ENCODE results near the gene WDR7. TPM values are rescaled to one million over a fixed set of nuclear protein-coding genes. Genes with fewer than 3 reads are reported as not detected.
"Not testable (repeated sequence)": the region's sequence is repeated elsewhere in the genome, so short reads cannot be mapped to it uniquely, and the experiment has no call there.

Gene WDR7
- total RNA-seq, 2 experiments from 2014 or later: 28.8 to 30.5 TPM

- Histone ChIP-seq H3K9me3 (ENCODE audit: control insufficient read depth in 1 of 2, insufficient read depth in 1 of 2, low read length in 2 of 2) (peaks cover 0 to 3% of the 10 kb centered on the region in 2 experiments), H3K4me1 (ENCODE audit: insufficient read depth, low read length) (peaks cover 30% of the 10 kb centered on the region), H3K36me3 (ENCODE audit: insufficient read depth, low read length) (no peaks in the 10 kb centered on the region), H3K27ac (ENCODE audit: low read depth in 1 of 2, low read length in 2 of 2) (peak overlapping the region in 1 of 2 donors; percentile 49), H3K4me3 (ENCODE audit: low read length) (peak overlapping the region; percentile 93), H3K27me3 (ENCODE audit: control insufficient read depth in 1 of 2, insufficient read depth in 2 of 2, low read length in 2 of 2) (no peaks in the 10 kb centered on the region)
- ATAC-seq (ENCODE audit: poor library complexity) (no peak), DNase-seq (peak in 3 of 14 experiments; percentile 25 to 35 (median 26))
- peaks cover 14% of the 10 kb centered on the region for H3K36me3 Mint-ChIP-seq (ENCODE audit: low read depth)
- intact Hi-C loops (cut with DNase I, micrococcal nuclease): loop anchor here in 1 of 2 experiments (5.0 kb wide), 3 partner anchors 54 to 1061 kb away; partner anchors contain the start of gene FECH
- TF ChIP-seq CTCF (IDR thresholded peaks at IDR 0.05): no peak
- H3K27me3 Mint-ChIP-seq: no peaks in the 10 kb centered on the region
- no peaks in the 10 kb centered on the region for H3K9me3 Mint-ChIP-seq
- peaks cover 62% of the 10 kb centered on the region for H3K4me1 Mint-ChIP-seq (ENCODE audit: low read depth)
- CTCF ChIA-PET: interaction anchor here (0.8 to 1.4 kb wide), 3 partner anchors 13 to 55 kb away, joined by 3 to 5 read pairs (median 3); partner anchors contain the start of gene TXNL1
- POLR2A ChIA-PET: interaction anchor here (0.7 to 3.6 kb wide), 3 partner anchors 13 to 221 kb away, joined by 4 to 70 read pairs (median 10); partner anchors contain the start of gene TXNL1
- peak overlapping the region; percentile 93 for H3K27ac Mint-ChIP-seq
- peak overlapping the region; percentile 79 for H3K4me3 Mint-ChIP-seq
These were observed 1.6 kb downstream of the WDR7 start for GRCh38 chr18:56652802-56653201.

- H3K9me3 ChIP-seq (ENCODE audit: control insufficient read depth in 1 of 2, insufficient read depth in 1 of 2, low read length in 2 of 2); ATAC-seq (ENCODE audit: poor library complexity); CTCF ChIA-PET; H3K36me3 ChIP-seq (ENCODE audit: insufficient read depth, low read length); H3K9me3 Mint-ChIP-seq; H3K27me3 Mint-ChIP-seq; DNase-seq; H3K27ac ChIP-seq (ENCODE audit: low read depth in 1 of 2, low read length in 2 of 2); POLR2A ChIA-PET; H3K4me3 ChIP-seq (ENCODE audit: low read length); H3K27me3 ChIP-seq (ENCODE audit: control insufficient read depth in 1 of 2, insufficient read depth in 2 of 2, low read length in 2 of 2): not testable (repeated sequence)
- Mint-ChIP-seq H3K27ac (peak overlapping the region; percentile 93), H3K4me1 (ENCODE audit: low read depth) (peaks cover 61% of the 10 kb centered on the region), H3K36me3 (ENCODE audit: low read depth) (peaks cover 19% of the 10 kb centered on the region), H3K4me3 (peak overlapping the region; percentile 0)
- intact Hi-C loops (cut with DNase I, micrococcal nuclease): loop anchor here in 1 of 2 experiments (5.0 kb wide), 3 partner anchors 53 to 1062 kb away; partner anchors contain the start of gene FECH
- H3K4me1 ChIP-seq (ENCODE audit: insufficient read depth, low read length): peaks cover 30% of the 10 kb centered on the region
These were observed 3.1 kb downstream of the WDR7 start for GRCh38 chr18:56654280-56654679.

- no peak for DNase-seq
- ATAC-seq (ENCODE audit: poor library complexity): no peak
- no peak overlapping the region for H3K4me3 ChIP-seq (ENCODE audit: low read length)
- Mint-ChIP-seq H3K4me3 (no peak overlapping the region), H3K36me3 (ENCODE audit: low read depth) (peaks cover 19% of the 10 kb centered on the region), H3K9me3 (no peaks in the 10 kb centered on the region), H3K27ac (no peak overlapping the region), H3K27me3 (no peaks in the 10 kb centered on the region), H3K4me1 (ENCODE audit: low read depth) (peaks cover 67% of the 10 kb centered on the region)
- TF ChIP-seq CTCF (IDR thresholded peaks at IDR 0.05): no peak
- peaks cover 0 to 3% of the 10 kb centered on the region in 2 experiments for H3K9me3 ChIP-seq (ENCODE audit: control insufficient read depth in 1 of 2, insufficient read depth in 1 of 2, low read length in 2 of 2)
- intact Hi-C loops (cut with DNase I, micrococcal nuclease): no loop called here
- H3K36me3 ChIP-seq (ENCODE audit: insufficient read depth, low read length): no peaks in the 10 kb centered on the region
- no peak overlapping the region for H3K27ac ChIP-seq (ENCODE audit: low read depth in 1 of 2, low read length in 2 of 2)
- POLR2A ChIA-PET: no interaction called here
- no peaks in the 10 kb centered on the region for H3K27me3 ChIP-seq (ENCODE audit: control insufficient read depth in 1 of 2, insufficient read depth in 2 of 2, low read length in 2 of 2)
- CTCF ChIA-PET: no interaction called here
- H3K4me1 ChIP-seq (ENCODE audit: insufficient read depth, low read length): peaks cover 12% of the 10 kb centered on the region
These were observed 7.1 kb downstream of the WDR7 start for GRCh38 chr18:56658261-56658660.

DNA sequence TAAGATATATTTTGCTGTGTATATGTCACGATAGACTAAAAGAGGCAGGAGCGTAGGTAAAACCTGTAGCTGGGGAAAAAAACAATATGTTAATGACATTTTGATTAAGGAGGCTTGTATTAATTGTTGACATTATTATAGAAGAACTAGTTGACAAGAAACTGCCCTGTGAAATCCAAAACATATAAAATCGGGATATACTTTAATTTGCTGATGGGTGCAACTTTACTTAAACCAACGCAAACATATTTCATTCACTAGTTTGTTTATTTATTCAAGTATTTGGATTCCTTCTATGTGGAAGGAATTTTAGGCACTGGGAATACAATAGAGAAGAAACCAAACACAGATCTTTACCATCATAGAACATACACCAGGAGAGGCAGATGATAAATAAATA, 8.0 kb downstream of the WDR7 start:
- DNase-seq: no peak
- no peaks in the 10 kb centered on the region for H3K36me3 ChIP-seq (ENCODE audit: insufficient read depth, low read length)
- H3K4me3 ChIP-seq (ENCODE audit: low read length): no peak overlapping the region
- H3K27ac ChIP-seq (ENCODE audit: low read depth in 1 of 2, low read length in 2 of 2): no peak overlapping the region
- ChIA-PET CTCF (no interaction called here), POLR2A (no interaction called here)
- no peaks in the 10 kb centered on the region for H3K27me3 ChIP-seq (ENCODE audit: control insufficient read depth in 1 of 2, insufficient read depth in 2 of 2, low read length in 2 of 2)
- Mint-ChIP-seq H3K27me3 (no peaks in the 10 kb centered on the region), H3K4me3 (no peak overlapping the region), H3K36me3 (ENCODE audit: low read depth) (peaks cover 19% of the 10 kb centered on the region), H3K4me1 (ENCODE audit: low read depth) (peaks cover 66% of the 10 kb centered on the region), H3K9me3 (no peaks in the 10 kb centered on the region), H3K27ac (no peak overlapping the region)
- peaks cover 0 to 2% of the 10 kb centered on the region in 2 experiments for H3K9me3 ChIP-seq (ENCODE audit: control insufficient read depth in 1 of 2, insufficient read depth in 1 of 2, low read length in 2 of 2)
- peaks cover 6% of the 10 kb centered on the region for H3K4me1 ChIP-seq (ENCODE audit: insufficient read depth, low read length)
- TF ChIP-seq CTCF (IDR thresholded peaks at IDR 0.05): no peak
- no peak for ATAC-seq (ENCODE audit: poor library complexity)
- intact Hi-C loops (cut with DNase I, micrococcal nuclease): no loop called here
